ENCODE data around the gene SMARCC2. TPM values are rescaled to one million over a fixed set of nuclear protein-coding genes. Genes with fewer than 3 reads are reported as not detected.

Gene SMARCC2
- total and polyA plus RNA-seq, 8 donors: 84.3 to 139 (median 118) TPM

DNA sequence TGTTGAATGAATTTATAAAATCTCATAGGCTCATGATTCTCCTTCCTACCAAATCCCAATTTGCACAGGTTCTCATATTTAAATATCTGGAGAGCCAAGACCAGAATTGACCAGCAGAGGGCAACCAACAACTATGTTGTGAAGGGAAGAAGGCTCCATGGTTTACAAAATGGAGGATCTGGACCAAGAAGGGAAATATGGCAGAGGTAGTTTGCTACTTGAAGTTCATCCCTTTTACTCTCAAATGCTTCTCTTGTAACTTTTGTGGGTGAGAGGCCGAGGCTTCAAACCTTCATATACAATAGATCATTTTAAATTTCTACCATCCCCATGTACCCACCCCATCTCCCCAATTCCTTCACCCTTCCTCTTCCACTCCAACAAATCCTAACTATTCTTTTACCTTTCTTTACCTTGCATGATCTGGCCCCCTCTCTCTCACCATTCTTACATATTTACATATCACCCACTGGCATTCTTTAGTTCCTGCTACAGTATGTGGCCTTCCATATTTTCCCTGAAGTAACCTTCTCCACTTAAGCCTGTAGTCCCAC, 3.8 kb upstream of the SMARCC2 start:
- TF ChIP-seq, protein P1, sequence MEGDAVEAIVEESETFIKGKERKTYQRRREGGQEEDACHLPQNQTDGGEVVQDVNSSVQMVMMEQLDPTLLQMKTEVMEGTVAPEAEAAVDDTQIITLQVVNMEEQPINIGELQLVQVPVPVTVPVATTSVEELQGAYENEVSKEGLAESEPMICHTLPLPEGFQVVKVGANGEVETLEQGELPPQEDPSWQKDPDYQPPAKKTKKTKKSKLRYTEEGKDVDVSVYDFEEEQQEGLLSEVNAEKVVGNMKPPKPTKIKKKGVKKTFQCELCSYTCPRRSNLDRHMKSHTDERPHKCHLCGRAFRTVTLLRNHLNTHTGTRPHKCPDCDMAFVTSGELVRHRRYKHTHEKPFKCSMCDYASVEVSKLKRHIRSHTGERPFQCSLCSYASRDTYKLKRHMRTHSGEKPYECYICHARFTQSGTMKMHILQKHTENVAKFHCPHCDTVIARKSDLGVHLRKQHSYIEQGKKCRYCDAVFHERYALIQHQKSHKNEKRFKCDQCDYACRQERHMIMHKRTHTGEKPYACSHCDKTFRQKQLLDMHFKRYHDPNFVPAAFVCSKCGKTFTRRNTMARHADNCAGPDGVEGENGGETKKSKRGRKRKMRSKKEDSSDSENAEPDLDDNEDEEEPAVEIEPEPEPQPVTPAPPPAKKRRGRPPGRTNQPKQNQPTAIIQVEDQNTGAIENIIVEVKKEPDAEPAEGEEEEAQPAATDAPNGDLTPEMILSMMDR (IDR thresholded peaks at IDR 0.05): peak; percentile 75 to 84
- peak in 3 of 4 donors; percentile 66 to 84 (median 66) for DNase-seq
- intact Hi-C loops (cut with DNase I): no loop called here
- H3K4me1 ChIP-seq: peaks cover 3 to 14% of the 10 kb centered on the region in 2 donors
- ATAC-seq: peak; percentile 31
- H3K4me3 ChIP-seq: no peak overlapping the region
- H3K27ac ChIP-seq: no peak overlapping the region
- no peaks in the 10 kb centered on the region for H3K9me3 ChIP-seq
- no peaks in the 10 kb centered on the region for H3K36me3 ChIP-seq
- H3K27me3 ChIP-seq: no peaks in the 10 kb centered on the region

DNA sequence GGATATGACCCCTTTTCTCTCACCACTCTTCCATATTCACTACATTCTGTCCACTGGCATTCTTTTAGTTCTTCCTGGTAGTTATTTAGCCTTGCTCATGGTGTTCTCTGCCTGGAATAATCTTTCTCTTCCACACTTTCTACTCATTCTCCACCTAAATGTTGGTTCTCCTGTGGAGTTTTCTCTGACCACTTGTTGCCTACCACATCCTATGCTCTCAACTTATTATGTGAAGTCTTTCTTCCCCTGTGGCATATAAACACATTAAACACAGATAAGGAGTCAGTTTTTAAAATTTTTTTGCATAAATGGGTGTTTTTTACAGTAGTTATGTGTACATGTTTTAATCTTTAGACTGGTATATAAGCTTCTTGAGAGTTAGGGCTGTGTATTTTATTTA, 3.3 kb upstream of the SMARCC2 start:
- no peaks in the 10 kb centered on the region for H3K9me3 ChIP-seq
- TF ChIP-seq, protein P1 (IDR thresholded peaks at IDR 0.05): no peak
- ATAC-seq (no peak), DNase-seq (no peak)
- peaks cover 8 to 19% of the 10 kb centered on the region in 2 donors for H3K4me1 ChIP-seq
- no peak overlapping the region for H3K27ac ChIP-seq
- intact Hi-C loops (cut with DNase I): no loop called here
- H3K4me3 ChIP-seq: no peak overlapping the region
- no peaks in the 10 kb centered on the region for H3K27me3 ChIP-seq
- H3K36me3 ChIP-seq: no peaks in the 10 kb centered on the region

DNA sequence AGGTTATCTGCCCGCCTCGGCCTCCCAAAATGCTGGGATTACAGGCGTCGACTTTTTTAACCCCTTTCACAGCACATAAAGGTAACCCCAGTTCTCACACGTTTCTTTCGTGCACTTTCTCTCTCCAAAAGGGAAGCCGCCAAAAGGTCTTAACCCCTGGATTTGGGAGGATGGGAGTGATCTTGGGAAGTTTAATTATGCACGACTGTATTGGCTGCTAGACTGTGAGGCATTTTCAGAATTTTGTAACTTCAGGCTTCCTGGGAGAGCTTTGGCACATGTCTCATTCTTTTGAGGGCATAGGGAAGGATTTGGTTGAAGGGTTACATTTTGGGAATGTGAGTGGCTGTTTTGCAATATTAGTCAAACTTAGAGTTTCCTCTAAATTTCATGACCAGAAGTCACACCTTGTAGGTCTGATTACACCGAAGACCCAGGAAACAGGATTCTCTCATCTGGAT, 1.4 kb upstream of the SMARCC2 start:
- peak overlapping the region; percentile 61 to 83 for H3K4me3 ChIP-seq
- no peaks in the 10 kb centered on the region for H3K27me3 ChIP-seq
- intact Hi-C loops (cut with DNase I): no loop called here
- H3K36me3 ChIP-seq: peaks cover 0 to 12% of the 10 kb centered on the region in 2 donors
- no peak for DNase-seq
- ATAC-seq: no peak
- TF ChIP-seq, protein P1 (IDR thresholded peaks at IDR 0.05): no peak
- peak overlapping the region; percentile 88 to 94 for H3K27ac ChIP-seq
- H3K4me1 ChIP-seq: peaks cover 10 to 29% of the 10 kb centered on the region in 2 donors
- H3K9me3 ChIP-seq: no peaks in the 10 kb centered on the region

DNA sequence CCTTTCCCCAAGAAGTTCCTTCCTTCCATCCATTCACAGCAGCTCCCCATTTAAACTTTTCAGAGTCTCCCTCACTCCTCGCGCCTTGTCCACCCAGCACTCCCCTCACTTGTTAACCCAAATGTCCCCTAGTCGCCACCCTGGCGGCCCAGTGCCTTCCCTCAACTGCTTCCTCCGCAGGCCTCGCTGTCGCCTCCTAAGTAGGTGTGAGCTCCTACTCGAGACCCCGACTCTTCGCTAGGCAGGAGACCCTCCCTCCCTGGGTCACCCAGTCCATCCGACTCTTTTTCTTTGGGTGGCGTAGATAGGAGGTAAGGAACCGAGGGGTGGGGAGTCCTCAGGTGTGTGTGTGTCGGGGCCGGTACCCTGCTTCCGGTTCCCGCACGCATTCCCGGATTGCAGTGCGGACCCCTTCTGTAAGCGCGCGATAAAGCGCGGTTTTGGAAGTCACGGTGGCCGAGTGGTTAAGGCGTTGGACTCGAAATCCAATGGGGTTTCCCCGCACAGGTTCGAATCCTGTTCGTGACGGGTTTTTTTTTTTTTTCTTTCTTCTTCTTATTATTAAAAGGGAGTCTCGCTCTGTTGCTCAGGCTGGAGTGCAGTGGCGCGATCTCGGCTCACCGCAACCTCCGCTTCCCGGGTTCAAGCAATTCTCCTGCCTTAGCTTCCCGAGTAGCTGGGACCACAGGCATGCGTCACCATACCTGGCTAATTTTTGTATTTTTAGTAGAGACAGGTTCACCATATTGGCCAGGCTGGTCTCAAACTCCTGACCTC, 823 bp upstream of the SMARCC2 start:
- H3K27ac ChIP-seq: peak overlapping the region; percentile 88 to 94
- TF ChIP-seq, protein P1 (IDR thresholded peaks at IDR 0.05): peak in 1 of 2 donors; percentile 10
- peaks cover 0 to 18% of the 10 kb centered on the region in 2 donors for H3K36me3 ChIP-seq
- H3K4me1 ChIP-seq: peaks cover 10 to 29% of the 10 kb centered on the region in 2 donors
- H3K9me3 ChIP-seq: no peaks in the 10 kb centered on the region
- DNase-seq: peak; percentile 80 to 95 (median 89)
- intact Hi-C loops (cut with DNase I): loop anchor here in 1 of 2 donors (5.0 kb wide), 1 partner anchor 68 kb away; no protein-coding TSS in a partner anchor
- H3K27me3 ChIP-seq: no peaks in the 10 kb centered on the region
- peak; percentile 74 for ATAC-seq
- peak overlapping the region; percentile 61 to 83 for H3K4me3 ChIP-seq

DNA sequence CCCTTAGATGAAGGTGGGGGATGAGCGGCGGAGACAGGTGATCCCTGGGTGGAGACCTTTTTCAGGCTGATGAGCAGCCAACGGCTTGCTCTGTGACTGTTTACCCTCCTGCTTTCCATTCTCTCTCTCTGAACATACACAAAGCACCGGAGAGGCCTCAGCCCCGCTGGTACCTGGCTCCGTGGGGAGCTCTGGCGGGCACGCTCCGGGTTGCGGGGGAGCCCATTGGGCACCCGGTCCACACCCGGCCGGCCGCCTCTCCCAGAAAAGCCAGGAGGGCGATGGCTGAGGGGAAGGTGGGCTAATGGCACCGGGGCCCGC, 545 bp downstream of the SMARCC2 start:
- peaks cover 10 to 29% of the 10 kb centered on the region in 2 donors for H3K4me1 ChIP-seq
- H3K9me3 ChIP-seq: no peaks in the 10 kb centered on the region
- TF ChIP-seq, protein P1 (IDR thresholded peaks at IDR 0.05): no peak
- DNase-seq (no peak), ATAC-seq (peak; percentile 1)
- H3K27ac ChIP-seq: peak overlapping the region; percentile 80 to 88
- H3K36me3 ChIP-seq: peaks cover 0 to 31% of the 10 kb centered on the region in 2 donors
- intact Hi-C loops (cut with DNase I): loop anchor here in 1 of 2 donors (5.0 kb wide), 1 partner anchor 66 kb away; no protein-coding TSS in a partner anchor
- H3K27me3 ChIP-seq: no peaks in the 10 kb centered on the region
- H3K4me3 ChIP-seq: peak overlapping the region; percentile 79 to 83
